Activated CD4-positive, CD25-positive, alpha-beta regulatory T cell (primary cell): ENCODE measurements around the gene CDC73.
"Not testable (repeated sequence)": the region's sequence is repeated elsewhere in the genome, so short reads cannot be mapped to it uniquely, and the experiment has no call there.

ENCODE experiments used
- DNase-seq, 4 experiments: peaks; one replicate each; lab custom pipeline; 2025; lab: John Stamatoyannopoulos, UW

CDC73 gene

GRCh38 chr1:193231146-193231545, 109.3 kb downstream of the CDC73 start:
- not testable (repeated sequence) for DNase-seq

- DNase-seq, result no peak
Measured at GRCh38 chr1:193234530-193234929, 112.7 kb downstream of the CDC73 start.

- no peak for DNase-seq
Measured at GRCh38 chr1:193237381-193237978, 115.6 kb downstream of the CDC73 start.

- DNase-seq, result no peak
Measured at GRCh38 chr1:193240609-193241008, 118.8 kb downstream of the CDC73 start.

GRCh38 chr1:193241132-193241827, 119.4 kb downstream of the CDC73 start:
- DNase-seq, result no peak

GRCh38 chr1:193242000-193242399, 120.2 kb downstream of the CDC73 start:
- no peak for DNase-seq

- DNase-seq, result no peak
Measured at GRCh38 chr1:193249187-193249586, 127.4 kb downstream of the CDC73 start.

GRCh38 chr1:193251950-193252349, 130.1 kb downstream of the CDC73 start:
- no peak for DNase-seq

- DNase-seq, result no peak
Measured at GRCh38 chr1:193256019-193256418, 134.2 kb downstream of the CDC73 start.

GRCh38 chr1:193259636-193260035, 137.8 kb downstream of the CDC73 start:
- no peak for DNase-seq

- DNase-seq, result no peak
Measured at GRCh38 chr1:193260056-193260745, 138.4 kb downstream of the CDC73 start.

GRCh38 chr1:193260896-193261295, 139.1 kb downstream of the CDC73 start:
- DNase-seq, result no peak

- no peak for DNase-seq
Measured at GRCh38 chr1:193262661-193263060, 140.8 kb downstream of the CDC73 start.

GRCh38 chr1:193264313-193265065, 142.7 kb downstream of the CDC73 start:
- DNase-seq, result no peak

GRCh38 chr1:193265716-193266115, 143.9 kb downstream of the CDC73 start:
- DNase-seq, result no peak

GRCh38 chr1:193266794-193267193, 145.0 kb downstream of the CDC73 start:
- DNase-seq, result not testable (repeated sequence)

- no peak for DNase-seq
Measured at GRCh38 chr1:193270996-193271395, 149.2 kb downstream of the CDC73 start.

GRCh38 chr1:193275773-193276172, 153.9 kb downstream of the CDC73 start:
- DNase-seq, result no peak

GRCh38 chr1:193278968-193279367, 157.1 kb downstream of the CDC73 start:
- no peak for DNase-seq

- DNase-seq, result no peak
Measured at GRCh38 chr1:193281894-193282293, 160.1 kb downstream of the CDC73 start.

GRCh38 chr1:193283016-193283415, 161.2 kb downstream of the CDC73 start:
- no peak for DNase-seq

- DNase-seq, result no peak
Measured at GRCh38 chr1:193284219-193284618, 162.4 kb downstream of the CDC73 start.

GRCh38 chr1:193285641-193286040, 163.8 kb downstream of the CDC73 start:
- DNase-seq, result no peak
